Stimulated activated naive CD4-positive, alpha-beta T cell (primary cell): ENCODE measurements around the gene DYNC2H1.
A peak's percentile ranks its signal among the peaks of the same experiment; 100 is the strongest.

Experiments used
- DNase-seq, 6 experiments: peaks; one replicate each; lab custom pipeline; 2025; lab: John Stamatoyannopoulos, UW

DYNC2H1 gene

DNA sequence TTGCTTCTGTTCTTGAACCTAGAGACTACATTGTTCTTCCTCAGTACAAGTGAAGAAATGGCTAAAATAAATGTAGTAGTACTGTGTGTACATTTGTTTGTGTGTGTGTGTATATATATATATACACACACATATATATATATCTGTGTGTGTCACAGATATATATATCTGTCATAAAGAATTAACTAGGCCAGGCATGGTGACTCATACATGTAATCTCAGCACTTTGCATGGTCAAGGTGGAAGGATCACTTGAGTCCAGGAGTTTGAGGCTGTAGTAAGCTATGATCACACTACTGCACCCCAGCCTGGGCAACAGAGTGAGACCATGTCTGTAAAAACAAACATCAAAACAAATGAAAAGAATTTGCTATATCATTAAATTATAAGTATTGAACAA, 164.8 kb downstream of the DYNC2H1 start:
- no peak for DNase-seq

DNA sequence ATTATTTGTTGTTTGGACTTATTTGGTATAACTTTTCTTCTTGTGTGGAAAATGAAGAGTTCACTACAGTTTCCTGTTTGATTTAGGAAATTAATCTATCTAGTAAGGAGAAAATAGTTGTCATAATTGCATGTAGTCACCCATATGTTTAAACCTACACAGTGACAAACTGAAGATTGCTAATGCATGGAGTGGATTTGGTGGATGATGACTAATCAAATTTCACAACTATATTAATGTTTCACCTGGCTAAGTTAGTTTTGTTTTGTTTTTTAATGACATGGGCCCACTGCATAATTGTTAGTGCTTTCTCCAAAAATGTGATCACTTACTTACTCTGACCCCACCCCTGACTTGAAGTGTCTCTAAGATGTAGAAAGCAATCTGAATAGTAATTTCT, 170.6 kb downstream of the DYNC2H1 start:
- DNase-seq = no peak

DNA sequence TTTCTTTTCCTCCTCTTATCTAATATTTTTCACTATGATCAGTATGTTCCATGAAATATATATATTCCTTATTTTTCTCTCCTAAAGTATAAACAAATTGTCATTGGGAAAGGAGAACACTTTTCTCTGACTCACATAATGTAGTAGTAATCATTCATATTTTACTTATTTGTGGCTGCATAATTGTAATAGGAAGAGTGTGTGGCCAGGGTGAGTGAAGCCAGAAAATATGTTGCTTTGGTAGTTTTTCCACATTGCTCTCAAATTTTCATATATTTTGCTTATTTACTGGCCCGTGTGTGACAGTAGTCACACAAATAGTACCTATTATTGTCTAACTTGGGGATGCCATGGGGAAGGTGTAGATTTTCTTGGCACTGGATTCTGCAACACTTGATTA, 172.1 kb downstream of the DYNC2H1 start:
- no peak for DNase-seq

DNA sequence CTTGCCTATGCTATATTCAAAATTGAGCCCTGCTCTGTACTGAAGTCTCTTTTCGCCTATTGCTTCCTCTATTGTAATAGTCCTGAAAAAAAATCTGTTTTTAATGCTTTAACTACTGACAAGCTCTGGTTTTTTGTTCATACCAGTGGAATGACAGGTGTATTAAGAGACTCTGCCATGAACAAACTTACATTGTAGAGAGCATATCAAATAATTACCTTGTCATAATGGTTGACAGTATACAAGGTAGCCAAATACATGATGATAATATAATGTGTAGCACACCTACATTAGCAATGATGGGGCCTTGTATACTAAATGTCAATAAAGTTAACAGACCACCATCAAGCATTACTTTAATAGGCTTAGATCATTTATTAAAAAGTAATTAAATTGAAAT, 175.0 kb downstream of the DYNC2H1 start:
- DNase-seq = no peak

DNA sequence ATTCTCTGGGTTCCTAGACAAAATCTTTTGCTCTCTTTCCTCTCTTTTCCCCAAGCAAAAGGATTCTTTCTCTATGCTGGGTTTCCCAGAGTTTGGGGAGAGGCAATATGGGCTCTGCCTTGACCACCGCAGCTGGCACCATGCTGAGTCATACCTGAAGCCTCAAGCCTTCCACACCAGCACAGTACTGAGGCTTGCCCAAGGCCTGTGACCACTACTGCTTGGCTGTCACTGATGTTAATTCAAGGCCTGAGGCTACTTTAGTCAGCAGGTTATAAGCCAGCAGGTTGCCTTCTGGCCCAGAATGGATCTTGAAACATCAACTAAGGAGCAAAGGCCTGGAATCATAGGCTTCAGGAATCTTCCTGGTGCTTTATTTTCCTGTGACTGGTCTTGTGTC, 185.3 kb downstream of the DYNC2H1 start:
- DNase-seq = no peak

DNA sequence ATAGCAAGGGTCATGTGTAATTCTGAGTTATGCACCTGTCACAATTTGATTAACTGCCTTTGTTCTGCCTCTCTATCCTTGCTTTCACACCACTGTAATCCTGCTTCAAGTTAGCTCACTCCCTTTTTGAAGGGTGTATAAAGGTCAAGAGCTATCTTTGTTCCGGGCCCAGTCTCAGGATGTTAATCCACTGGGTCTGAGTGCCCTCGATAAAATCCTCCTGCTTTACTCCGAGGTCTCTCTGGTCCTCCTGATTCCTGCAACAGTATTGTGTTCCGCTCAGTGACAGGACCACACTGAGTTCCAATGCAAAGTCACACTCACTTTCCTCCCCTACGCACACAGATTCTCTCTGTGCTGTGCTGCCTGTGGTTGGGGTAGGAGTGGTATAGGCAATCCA, 186.5 kb downstream of the DYNC2H1 start:
- DNase-seq = no peak

DNA sequence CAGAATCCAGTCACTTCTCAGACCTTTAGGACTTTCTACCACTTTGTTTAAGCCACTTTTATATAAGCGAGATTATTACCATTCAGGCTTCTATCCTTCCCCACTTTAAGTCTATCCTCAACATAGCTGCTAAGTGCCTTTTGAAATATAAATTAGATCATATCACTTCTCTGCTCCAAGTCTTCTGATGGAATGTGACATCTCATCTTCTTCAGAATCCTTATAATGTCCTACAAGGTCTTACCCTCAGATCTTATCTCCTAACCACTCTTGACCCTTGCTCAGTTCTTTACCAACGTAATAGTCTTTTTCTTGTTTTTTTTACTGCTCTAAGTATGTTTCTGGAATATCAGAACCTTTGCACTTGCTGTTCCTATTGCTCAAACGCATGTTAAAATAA, 188.7 kb downstream of the DYNC2H1 start:
- no peak for DNase-seq

GRCh38 chr11:103315248-103315647, 206.0 kb downstream of the DYNC2H1 start:
- no peak for DNase-seq

DNA sequence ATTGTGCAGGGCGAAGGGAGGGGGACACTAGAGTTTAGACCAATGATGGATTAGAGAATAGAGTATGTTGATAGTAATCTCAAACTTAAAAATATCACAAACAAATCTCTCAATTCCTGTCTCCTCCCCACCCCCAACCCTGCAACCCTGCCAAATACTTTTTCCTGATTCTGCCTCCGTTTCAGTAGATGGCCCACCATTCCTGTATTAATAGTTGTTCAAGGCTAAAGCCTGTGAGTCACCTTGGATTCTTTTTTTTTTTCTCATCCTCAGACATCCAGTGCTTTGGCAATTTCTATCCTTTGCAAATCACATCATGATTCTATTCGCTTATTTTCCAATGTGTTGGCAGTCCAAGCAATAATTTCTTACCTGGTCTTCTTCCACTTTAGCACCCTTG, 207.9 kb downstream of the DYNC2H1 start:
- no peak for DNase-seq

- DNase-seq = no peak
Observed at GRCh38 chr11:103322821-103323220, 213.6 kb downstream of the DYNC2H1 start.

DNA sequence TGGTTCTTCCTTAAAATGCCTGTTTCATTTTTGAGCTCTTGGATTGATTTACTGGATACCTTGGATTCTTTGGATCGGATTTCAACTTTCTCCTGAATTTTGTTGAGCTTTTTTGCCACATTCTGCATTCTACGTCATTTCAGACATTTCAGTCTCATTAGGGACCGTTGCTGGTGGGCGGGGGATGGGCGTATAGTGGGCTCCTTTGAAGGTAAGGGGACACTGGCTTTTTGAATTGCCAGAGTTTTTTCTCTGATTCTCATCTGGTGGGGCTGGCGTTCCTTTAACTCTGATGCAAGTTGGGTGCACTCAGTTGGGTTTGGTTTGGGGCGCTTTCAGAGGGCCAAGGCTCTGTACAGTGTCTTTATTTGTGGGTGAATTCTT, 216.5 kb downstream of the DYNC2H1 start:
- no peak for DNase-seq

GRCh38 chr11:103326070-103326794, 217.0 kb downstream of the DYNC2H1 start:
- peak in 2 of 6 experiments; percentile 4 to 12 for DNase-seq

- no peak for DNase-seq
Observed at GRCh38 chr11:103327721-103328120, 218.5 kb downstream of the DYNC2H1 start.

DNA sequence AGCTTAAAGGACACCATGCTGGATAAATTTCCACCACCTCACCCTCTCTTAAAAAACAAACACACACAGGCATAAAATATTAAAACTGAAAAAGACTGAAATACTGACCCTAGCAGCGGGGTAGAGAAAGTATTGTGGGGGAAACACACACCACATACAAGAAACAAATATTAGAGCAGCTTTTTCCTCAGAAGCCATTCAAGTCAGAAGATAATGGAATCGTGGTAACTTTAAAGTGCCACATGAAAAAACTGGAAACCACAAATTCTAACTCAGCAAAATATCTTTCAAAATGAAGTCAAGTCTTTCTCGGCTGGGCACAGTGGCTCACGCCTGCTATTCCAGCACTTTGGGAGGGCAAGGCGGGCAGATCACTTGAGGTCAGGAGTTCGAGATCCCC, 223.2 kb downstream of the DYNC2H1 start:
- DNase-seq = no peak

DNA sequence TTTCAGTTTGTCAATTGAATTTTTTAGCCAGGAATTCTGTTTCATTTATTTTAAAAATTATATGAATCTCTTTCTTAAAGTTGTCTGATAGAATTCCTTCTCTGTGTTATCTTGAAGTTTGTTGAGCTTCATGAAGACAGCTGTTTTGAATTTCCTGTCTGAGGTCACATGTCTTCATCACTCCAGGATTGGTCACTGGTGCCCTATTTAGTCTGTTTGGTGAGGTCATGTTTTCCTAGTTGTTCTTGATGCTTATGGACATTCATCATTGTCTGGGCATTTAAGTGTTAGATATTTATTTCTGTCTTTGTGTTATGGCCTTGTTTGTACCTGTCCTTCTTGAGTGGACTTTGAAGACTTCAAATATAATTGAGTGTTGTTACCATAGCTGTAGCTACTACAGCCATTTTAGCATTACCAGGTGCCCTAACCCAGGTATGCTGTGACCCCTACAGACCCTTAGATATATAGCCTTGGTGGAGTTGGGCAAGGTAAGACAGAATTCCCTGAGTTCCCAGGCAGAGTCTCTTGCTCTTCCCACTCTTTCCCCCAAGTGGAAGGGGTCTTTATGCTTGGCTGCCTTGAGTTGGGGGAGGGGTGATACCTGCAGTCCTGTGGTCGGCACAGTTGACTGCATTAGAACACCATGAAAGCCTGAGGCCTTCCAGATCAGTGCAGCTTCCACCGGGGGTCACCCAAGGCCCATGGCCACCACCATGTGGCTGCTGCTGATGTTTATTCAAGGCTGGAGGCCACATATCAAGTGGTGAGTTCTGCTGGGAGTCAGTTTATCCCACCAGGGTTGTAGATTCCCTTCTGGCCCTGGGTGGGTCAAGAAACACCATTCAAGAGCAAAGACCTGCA, 229.6 kb downstream of the DYNC2H1 start:
- DNase-seq = no peak

DNA sequence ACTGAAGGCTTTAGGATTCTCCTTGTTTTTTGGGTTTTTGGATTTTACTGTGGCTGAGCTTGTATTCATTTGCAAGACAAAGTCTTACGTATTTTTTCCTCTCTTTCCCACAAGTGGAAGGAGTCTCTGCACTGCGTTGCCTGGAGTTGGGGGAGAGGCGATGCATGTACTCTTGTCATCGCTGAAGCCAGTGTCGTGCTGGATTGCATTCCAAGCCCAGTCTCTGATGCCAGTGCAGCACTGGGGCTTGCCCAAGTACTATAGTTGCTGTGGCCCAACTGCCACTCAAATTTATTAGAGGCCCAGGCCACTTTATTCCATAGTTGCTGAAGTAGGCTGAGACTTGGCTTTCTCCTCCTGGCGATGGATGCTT, 230.2 kb downstream of the DYNC2H1 start:
- DNase-seq = no peak

DNA sequence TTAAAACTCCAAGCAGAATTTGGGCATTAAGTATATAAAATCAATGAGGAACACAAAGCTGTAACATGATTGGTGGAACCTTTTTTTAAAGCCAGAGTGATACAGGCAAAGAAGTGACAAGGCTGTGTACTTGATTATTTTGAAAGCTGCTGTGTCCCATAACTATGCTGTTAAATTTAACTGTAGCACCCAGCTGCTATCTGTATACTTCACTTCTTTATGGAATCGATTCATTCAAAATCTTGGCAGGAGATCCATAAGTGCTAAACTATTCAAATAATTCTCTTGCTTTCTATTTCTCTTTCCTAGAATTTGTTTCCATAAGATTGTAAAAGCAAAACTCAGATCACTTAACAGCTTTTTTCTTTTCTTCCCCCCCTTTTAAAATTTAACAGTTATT, 231.7 kb downstream of the DYNC2H1 start:
- DNase-seq = no peak

GRCh38 chr11:103344886-103345285, 235.7 kb downstream of the DYNC2H1 start:
- DNase-seq = no peak

- DNase-seq = no peak
Observed at GRCh38 chr11:103349595-103349994, 240.4 kb downstream of the DYNC2H1 start.

DNA sequence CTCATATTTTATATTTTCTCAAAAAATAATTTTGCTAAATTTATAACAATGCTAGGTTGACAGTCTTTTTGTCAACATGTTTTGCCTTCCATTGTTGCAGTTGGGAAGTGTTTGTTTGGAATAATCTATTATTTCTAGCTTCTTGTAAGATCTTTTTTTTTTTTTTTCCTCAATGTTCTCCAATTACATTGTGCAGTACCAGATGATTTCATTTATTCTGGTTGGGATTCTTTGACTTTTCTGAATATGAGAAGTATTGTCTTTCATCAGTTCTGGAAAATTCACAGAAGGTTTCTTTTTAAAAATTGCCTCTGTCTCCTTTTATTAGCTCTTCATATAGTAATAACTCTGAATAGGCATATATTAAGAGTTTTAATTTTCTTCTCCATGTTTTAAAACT, 245.4 kb downstream of the DYNC2H1 start:
- no peak for DNase-seq

DNA sequence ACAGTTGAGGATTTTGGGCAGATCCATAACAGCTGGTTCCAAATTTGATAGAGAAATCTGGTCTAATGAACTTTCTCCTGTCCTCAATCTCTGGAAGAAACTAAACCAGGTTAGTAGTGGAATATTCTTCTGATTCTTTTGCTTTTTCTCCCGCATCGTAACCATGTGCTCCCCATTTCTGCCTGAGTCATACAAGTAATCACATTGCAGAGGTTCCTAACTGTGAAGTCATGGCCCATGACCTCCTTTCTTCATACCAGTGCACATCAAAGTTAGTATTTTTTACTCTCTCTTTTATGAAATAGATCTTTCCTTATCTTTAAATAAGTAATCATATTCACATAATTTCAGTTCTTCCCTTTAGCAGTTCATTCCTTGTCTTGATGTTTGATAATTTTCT, 249.0 kb downstream of the DYNC2H1 start:
- no peak for DNase-seq

DNA sequence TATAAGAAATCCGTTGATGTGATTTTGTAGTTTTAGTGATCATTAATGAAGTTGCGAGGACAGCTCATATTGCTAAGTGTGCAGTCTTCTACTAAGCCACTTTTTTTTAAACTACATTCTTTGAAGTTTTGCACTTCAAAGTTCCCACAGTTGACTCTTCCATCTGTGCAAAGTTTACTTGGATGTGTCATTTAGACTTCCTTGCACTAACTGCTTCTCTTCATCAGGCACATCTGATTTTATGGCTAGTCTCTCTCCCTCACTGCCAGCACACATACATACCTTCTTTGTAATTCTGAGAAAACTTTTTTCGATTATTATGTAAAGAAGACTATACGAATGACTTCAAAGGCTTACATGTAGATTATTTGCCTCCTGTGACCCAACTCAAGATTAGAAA, 250.0 kb downstream of the DYNC2H1 start:
- no peak for DNase-seq

DNA sequence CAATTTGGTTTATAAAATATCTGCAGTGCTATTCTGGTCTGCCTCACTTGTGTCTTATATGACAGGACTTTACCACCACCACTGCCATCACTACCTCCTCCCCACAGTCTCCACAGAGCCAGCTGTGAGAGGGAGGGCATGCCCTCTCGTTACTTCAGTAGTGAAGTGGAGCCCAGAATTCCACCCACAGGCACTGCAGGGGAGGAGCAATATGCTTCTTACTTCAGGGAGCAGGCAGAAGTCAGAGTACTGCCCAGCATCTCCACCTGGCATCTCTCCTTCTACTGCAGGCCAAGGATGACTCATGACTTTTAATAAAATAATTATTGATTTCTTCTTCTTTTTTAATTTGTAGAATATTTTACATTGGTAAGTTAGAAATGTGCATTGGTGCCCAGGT, 255.5 kb downstream of the DYNC2H1 start:
- no peak for DNase-seq

GRCh38 chr11:103367650-103368049, 258.4 kb downstream of the DYNC2H1 start:
- no peak for DNase-seq
